GM18502 (cell line): ENCODE data around the gene ADM.
A peak's percentile ranks its signal among the peaks of the same experiment; 100 is the strongest.

ENCODE experiments used
- ATAC-seq: cut with Tn5 transposase; IDR thresholded peaks from one replicate; pipeline ENCODE4 v1.9.1; 2021; ENCODE audit warnings: mild to moderate bottlenecking; ENCODE audit not compliant: unreplicated experiment, poor library complexity

Gene ADM

DNA sequence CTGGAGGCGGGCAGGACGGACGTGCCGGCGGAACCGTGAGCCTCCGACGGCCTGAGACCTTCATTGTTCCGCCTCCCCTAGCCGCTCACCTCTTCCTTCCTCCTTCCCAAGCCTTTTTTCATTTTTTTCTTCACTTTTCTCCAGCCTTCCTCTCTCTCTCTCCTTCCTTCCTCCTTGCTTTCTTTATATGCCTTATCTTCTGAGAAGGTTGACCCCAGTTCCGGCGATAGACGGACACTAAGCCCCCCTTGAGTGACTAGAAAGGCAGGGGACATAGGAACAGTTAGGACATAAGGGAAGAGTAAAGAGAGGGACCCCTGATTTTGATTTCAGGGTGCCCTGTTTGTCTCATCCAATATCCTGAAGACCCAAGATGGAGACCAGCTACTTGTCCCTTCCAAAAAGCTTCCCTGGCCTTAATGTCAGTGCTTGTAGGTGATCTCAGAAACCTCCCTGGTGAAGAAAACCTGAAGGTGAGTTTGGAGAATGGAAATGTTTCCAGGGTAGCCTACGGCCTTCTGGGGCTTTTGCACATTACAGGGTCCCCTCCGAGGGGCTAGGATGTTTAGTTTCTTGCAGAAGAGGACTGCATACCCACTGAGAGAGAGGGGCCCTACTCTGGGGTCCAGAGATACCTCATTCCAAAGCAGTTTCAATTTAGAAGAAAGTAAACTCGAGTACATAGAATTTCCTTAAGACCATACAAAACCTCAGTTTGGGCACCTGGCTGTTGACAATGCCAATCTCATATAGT is 3.5 kb downstream of the ADM start:
- no peak for ATAC-seq

GRCh38 chr11:10309163-10310093 is 4.6 kb downstream of the ADM start:
- ATAC-seq, result no peak

- no peak for ATAC-seq
These were observed 5.5 kb downstream of the ADM start for GRCh38 chr11:10310301-10310841.

- ATAC-seq, result no peak
These were observed 6.9 kb downstream of the ADM start for GRCh38 chr11:10311802-10312201.

DNA sequence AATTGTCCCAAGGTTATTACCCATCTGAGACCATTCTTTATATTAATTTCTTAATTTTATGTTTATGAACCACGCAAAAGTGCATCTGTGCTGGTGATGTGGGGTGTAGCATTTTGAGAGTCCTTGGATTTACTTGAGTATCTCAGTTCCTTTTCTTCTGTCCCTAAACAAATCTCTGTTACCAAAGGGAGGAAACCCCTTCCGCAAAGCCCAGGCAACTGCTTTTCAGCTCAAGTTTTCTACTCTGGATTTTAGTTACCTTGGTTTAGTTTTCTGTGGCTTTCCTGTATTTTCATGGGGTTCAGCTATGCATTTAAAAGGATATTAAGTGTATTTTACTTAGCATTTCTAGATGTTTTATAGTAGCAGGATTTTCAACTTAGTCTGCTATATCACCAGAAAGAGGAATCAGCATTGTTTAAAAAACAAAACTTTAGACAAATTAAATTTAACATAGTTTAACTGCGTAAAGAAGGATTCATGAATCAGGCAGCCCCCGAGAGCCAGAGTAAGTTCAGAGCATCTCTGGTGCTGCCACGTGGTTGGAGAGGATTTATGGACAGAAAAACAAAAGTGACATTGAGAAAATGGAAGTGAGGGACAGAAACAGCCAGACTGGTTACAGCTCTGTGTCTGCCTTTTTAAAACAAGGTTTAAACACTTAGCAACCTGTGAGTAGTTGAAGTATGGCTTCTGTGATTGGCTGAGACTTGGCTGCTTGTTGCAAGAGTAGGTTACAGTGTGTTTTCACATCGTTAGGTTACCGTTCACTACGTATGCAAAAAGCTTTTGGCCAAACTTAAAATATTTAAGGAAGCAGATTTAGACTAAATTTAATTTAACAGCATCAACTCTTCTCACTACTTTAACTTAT is 9.6 kb downstream of the ADM start:
- ATAC-seq, result peak; percentile 86

GRCh38 chr11:10315083-10315482 is 10.2 kb downstream of the ADM start:
- no peak for ATAC-seq

DNA sequence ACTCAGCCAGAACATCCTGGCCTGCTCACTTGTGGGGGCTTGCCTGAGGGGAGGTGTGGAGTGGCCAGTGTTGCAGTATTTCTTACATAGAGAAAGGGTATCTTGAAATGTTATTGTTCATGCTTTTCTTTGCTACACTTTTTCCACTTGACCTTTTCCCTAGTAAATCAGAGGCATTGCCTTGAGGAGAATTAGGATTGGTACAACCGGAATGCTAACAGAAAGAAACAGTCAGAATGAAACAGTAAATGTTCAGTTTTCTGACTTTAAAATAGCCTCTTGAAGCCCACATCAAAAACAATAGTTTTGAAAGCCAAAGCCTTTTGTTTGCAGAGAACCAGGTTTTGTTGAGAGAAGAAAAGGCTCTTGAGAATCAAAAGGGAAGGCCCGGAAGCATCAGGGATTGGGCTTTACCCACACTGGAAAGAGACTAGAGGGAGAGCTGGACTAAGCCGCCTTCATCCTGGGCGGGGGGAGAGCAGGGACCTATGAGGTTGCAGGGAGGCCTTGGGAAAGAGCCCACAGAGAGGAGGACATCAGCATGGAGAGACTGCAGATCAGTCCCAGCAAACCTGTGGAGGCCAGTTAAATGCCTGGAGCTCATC is 12.4 kb downstream of the ADM start:
- ATAC-seq, result no peak

DNA sequence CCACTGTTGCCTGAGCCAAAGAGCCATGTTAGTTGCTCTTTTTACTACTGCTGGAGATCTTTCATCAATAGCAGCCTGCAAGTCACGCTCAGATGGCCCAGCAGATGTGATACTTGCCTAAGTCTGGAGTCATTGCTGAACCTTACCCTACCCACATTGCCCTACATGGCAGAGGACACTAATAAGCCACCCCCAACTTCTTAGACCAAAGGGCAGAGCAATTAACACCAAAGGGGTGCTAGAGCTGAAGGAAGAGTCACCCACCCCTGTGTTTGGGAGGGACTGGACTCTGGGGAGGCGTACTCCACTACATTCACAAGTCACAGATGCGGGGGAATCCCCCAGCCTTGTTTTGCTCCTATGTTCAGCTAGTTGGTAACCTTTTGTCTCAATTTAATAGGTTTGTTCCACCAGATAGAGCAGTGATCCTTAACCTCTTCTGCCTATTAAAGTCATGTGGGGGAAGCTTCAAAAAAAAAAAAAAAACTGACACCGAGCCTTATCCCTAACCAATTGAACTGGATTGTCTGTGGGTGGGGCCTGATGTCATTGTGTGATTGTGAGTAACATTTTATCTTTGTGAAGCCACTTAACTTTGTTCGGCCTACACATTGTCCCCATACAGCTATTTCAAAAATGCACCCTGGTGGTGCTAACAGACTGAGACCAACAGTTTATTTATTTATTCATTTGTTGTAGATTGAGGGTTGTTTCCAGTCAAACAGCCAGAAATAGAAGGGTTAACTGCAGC is 13.1 kb downstream of the ADM start:
- peak; percentile 62 for ATAC-seq

- no peak for ATAC-seq
These were observed 13.6 kb downstream of the ADM start for GRCh38 chr11:10318527-10318802.

DNA sequence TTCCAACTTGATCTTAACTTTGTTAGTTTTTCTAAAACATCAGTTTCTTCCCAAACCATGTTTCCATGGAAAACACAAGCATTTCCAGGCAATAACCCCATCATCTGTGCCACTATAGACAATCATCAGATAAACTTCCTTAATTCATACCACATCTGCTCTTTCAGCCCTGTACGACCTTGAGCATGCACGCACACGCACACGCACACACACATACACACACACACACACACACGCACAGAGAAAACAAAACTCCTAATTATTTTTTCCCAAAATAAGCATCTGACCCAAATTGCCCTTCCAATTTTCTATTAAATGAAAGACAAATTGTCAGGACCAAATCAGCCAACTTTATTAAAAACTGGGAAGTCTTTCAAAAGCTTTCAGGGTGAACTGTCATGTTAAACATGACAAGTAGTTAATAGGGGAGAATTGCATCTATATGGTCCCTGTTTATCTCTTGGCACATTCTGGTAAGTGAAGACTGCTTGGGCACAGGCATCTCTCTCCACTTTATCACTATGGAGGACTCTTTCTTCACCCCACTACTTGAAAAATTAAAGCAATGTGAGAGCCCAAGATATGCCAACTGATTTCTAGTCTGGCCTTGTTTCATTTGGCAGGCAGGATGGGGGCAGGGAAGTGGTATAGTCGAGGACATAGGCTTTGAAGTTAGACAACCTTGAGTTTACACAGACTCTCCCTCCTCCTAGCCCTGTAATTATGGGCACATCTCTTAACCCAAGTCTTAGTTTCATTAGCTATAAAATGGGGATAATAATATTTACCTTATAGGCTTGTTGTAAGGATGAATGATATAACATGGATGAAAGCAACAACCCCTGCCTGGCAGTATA is 15.1 kb downstream of the ADM start:
- no peak for ATAC-seq

GRCh38 chr11:10320736-10321465 is 16.0 kb downstream of the ADM start:
- no peak for ATAC-seq

GRCh38 chr11:10322401-10322800 is 17.5 kb downstream of the ADM start:
- no peak for ATAC-seq

DNA sequence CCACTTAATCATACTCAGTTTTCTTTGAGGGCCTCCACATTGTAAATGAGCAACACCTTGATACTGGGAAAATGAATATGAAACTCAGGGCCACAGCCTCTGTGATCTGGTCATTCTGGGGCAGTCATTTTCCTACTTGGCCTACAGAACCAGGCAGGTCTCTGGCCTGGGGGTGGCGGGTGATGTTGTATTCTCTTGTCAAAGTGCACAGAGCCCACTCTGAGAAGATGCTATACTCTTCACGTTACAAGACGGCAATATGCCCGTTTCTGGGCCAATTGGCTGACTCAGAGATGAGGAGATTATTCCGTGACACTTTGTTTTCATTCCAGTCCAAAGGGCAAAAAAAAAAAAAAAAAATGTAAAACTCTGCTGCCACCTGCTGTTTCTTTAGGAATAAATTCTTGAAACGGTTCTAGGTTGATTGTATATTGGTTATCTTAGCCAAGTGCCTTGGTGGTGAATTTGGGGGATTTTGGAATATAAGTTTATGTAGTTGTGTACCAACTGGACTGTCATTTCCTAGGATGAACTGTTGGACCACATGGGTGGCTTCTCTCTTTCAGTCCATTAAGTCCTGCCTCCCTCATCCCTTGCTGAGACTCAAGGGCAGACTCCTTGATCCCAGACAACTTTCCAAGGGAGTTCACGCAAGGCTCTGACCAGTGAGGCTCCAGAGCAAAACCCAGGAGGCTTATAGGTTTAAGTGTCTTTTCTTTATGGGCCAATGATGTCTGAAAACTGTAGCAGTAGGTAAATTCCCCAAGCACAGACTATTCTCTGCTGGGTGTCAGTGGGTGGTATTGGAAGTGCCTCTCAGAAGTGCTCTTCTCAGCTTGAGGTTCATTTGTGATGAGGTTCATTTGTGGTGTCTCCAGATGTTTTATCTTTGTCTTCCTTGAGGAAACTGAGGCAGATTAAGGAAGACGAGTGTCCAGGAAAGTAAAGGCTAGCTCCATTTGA is 18.2 kb downstream of the ADM start:
- no peak for ATAC-seq

GRCh38 chr11:10323793-10324170 is 18.9 kb downstream of the ADM start:
- no peak for ATAC-seq

DNA sequence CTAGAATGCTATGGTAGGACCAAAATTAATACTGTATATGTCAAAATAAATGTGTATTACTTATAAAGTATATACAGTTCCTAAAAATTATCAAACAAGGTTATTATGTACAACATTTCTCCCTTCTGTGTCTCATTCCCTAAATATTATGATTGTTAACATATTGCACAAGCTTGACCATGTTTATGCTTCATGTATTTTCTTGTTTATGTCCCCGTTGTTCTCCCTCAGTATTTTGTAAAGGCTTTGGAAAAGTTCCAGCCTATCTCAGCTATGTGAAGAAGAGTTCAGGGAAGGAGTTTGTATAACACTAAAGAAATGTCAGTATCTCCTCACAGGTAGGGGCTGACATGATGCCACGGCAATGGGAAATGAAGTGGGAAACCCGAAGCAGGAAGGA is 19.6 kb downstream of the ADM start:
- no peak for ATAC-seq

GRCh38 chr11:10325277-10326011 is 20.6 kb downstream of the ADM start:
- no peak for ATAC-seq
